ENCODE measurements around the gene CLHC1.
"Not testable (repeated sequence)": the region's sequence is repeated elsewhere in the genome, so short reads cannot be mapped to it uniquely, and the experiment has no call there.

DNA sequence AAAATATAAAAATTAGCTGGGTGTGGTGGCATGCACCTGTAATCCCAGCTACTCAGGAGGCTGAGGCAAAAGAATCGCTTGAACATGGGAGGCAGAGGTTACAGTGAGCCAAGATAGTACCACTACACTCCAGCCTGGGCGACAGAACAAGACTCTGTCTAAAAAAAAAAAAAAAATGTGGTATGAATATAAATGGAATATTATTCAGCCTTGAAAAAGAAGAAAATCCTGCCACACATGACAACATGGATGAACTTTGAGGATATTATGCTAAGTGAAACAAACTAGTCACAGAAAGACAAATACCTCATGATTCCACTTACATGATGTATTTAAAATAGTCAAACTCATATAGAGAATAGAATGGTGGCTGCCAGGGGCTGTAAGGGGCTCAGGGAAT lies 88.4 kb downstream of the CLHC1 start:
- TF ChIP-seq EZH2 (IDR thresholded peaks at IDR 0.05); POLR2A (IDR thresholded peaks at IDR 0.05; ENCODE audit: borderline replicate concordance, extremely low read depth, insufficient read depth, insufficient read length); POLR2AphosphoS5 (IDR thresholded peaks at IDR 0.05; ENCODE audit: low read depth, low read length); YY1 (IDR thresholded peaks at IDR 0.05; ENCODE audit: extremely low read depth, insufficient replicate concordance, low read depth, low read length); RAD21 (IDR thresholded peaks at IDR 0.05; ENCODE audit: low read depth); SP1 (IDR thresholded peaks at IDR 0.05; ENCODE audit: low read depth); TCF7L2 (IDR thresholded peaks at IDR 0.05; ENCODE audit: borderline replicate concordance, extremely low read depth, insufficient read depth, insufficient read length); EGR1 (IDR thresholded peaks at IDR 0.05; ENCODE audit: low read depth); SRF (IDR thresholded peaks at IDR 0.05; ENCODE audit: low read depth); CEBPB (IDR thresholded peaks at IDR 0.05; ENCODE audit: low read depth); JUND (IDR thresholded peaks at IDR 0.05); EZH2phosphoT487 (IDR thresholded peaks at IDR 0.05; ENCODE audit: borderline replicate concordance); FOSL1 (IDR thresholded peaks at IDR 0.05; ENCODE audit: low read depth): not testable (repeated sequence)
- TF ChIP-seq, protein P1, sequence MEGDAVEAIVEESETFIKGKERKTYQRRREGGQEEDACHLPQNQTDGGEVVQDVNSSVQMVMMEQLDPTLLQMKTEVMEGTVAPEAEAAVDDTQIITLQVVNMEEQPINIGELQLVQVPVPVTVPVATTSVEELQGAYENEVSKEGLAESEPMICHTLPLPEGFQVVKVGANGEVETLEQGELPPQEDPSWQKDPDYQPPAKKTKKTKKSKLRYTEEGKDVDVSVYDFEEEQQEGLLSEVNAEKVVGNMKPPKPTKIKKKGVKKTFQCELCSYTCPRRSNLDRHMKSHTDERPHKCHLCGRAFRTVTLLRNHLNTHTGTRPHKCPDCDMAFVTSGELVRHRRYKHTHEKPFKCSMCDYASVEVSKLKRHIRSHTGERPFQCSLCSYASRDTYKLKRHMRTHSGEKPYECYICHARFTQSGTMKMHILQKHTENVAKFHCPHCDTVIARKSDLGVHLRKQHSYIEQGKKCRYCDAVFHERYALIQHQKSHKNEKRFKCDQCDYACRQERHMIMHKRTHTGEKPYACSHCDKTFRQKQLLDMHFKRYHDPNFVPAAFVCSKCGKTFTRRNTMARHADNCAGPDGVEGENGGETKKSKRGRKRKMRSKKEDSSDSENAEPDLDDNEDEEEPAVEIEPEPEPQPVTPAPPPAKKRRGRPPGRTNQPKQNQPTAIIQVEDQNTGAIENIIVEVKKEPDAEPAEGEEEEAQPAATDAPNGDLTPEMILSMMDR (IDR thresholded peaks at IDR 0.05 in 2 of 3, conservative IDR thresholded peaks at IDR 0.05 in 1 of 3; ENCODE audit: borderline replicate concordance in 1 of 3, insufficient read depth in 1 of 3, low read depth in 2 of 3, low read length in 2 of 3), result not testable (repeated sequence)

Data from HCT116 (cell line).